SU-DHL-6 (cell line): ENCODE data around the gene UBE2Q2.

Experiments used
- H2AFZ ChIP-seq: fragments of 200-600 bp; sonication (generic); 2 replicates; pipeline ENCODE4 v1.6.1; 2014; ENCODE audit warnings: low read depth, mild to moderate bottlenecking, moderate library complexity, mixed read lengths, antibody characterized with exemption, low read length; ENCODE audit not compliant: severe bottlenecking
- H3F3A ChIP-seq: fragments of 200-600 bp; shearing (Covaris generic); 2 replicates; pipeline ENCODE4 v1.6.0; 2016; ENCODE audit warnings: antibody characterized with exemption, mild to moderate bottlenecking; ENCODE audit not compliant: insufficient read depth
- H3K27ac ChIP-seq: fragments of 200-600 bp; sonication (generic); 2 replicates; pipeline ENCODE4 v1.5.1; 2016; ENCODE audit warnings: low read depth, mild to moderate bottlenecking, low read length, moderate library complexity, mixed read lengths
- H3K27me3 ChIP-seq: fragments of 200-600 bp; sonication (generic), shearing (Covaris generic); 2 replicates; pipeline ENCODE4 v1.6.0; 2014; ENCODE audit warnings: mild to moderate bottlenecking, low read length
- H3K36me3 ChIP-seq: fragments of 200-600 bp; sonication (generic); 2 replicates; pipeline ENCODE4 v1.6.1; 2014; ENCODE audit warnings: mild to moderate bottlenecking, low read length, mixed read lengths
- H3K4me2 ChIP-seq: fragments of 300-600, 200-600 bp; shearing (Covaris generic), sonication (generic); 2 replicates; pipeline ENCODE4 v1.6.0; 2014; ENCODE audit warnings: low read length, low read depth, mild to moderate bottlenecking; ENCODE audit not compliant: poor library complexity, severe bottlenecking
- H3K4me3 ChIP-seq: fragments of 200-600 bp; sonication (generic); 2 replicates; pipeline ENCODE4 v1.5.1; 2014; ENCODE audit warnings: antibody characterized with exemption, low read length, mild to moderate bottlenecking, mixed read lengths; ENCODE audit not compliant: insufficient read depth, poor library complexity, severe bottlenecking
- H3K79me2 ChIP-seq: fragments of 200-600 bp; sonication (generic); 2 replicates; pipeline ENCODE4 v1.6.1; 2014; ENCODE audit warnings: mild to moderate bottlenecking, low read length, moderate library complexity; ENCODE audit not compliant: insufficient read depth
- H3K9ac ChIP-seq: fragments of 200-600 bp; sonication (generic); 2 replicates; pipeline ENCODE4 v1.7.0; 2014; ENCODE audit warnings: mild to moderate bottlenecking, low read length
- H3K9me2 ChIP-seq: fragments of 200-600 bp; sonication (generic); replicated peaks from 2 replicates; pipeline ENCODE4 v1.6.1; 2014; ENCODE audit warnings: low read length; ENCODE audit not compliant: insufficient read depth
- H3K9me3 ChIP-seq: fragments of 200-600 bp; sonication (generic); 2 replicates; pipeline ENCODE4 v1.6.1; 2014; ENCODE audit warnings: low read length, mixed read lengths; ENCODE audit not compliant: insufficient read depth
- H4K20me1 ChIP-seq: fragments of 200-600 bp; sonication (generic); 2 replicates; pipeline ENCODE4 v1.6.1; 2014; ENCODE audit warnings: low read depth, mild to moderate bottlenecking, antibody characterized with exemption, low read length, moderate library complexity, mixed read lengths
- CTCF ChIP-seq: fragments of 200-600 bp; sonication (generic); IDR thresholded peaks from one replicate; pipeline ENCODE4 v1.5.1; 2017; ENCODE audit warnings: antibody characterized with exemption, mild to moderate bottlenecking, low read length, moderate library complexity; ENCODE audit not compliant: insufficient read depth, poor library complexity, severe bottlenecking
- EZH2phosphoT487 ChIP-seq: fragments of 200-600 bp; sonication (generic), shearing (Covaris generic); conservative IDR thresholded peaks from 2 replicates; pipeline ENCODE4 v1.6.1; 2018; ENCODE audit warnings: mild to moderate bottlenecking, antibody characterized with exemption, low read length, moderate library complexity, mixed read lengths

UBE2Q2 gene

GRCh38 chr15:75840659-75841058, 2.6 kb upstream of the UBE2Q2 start:
- H3K79me2 ChIP-seq = peaks cover 18% of the 10 kb centered on the region
- no peak overlapping the region for H3K9ac ChIP-seq
- H3K27ac ChIP-seq = no peak overlapping the region
- H3K9me2 ChIP-seq = no peaks in the 10 kb centered on the region
- no peak overlapping the region for H3K4me2 ChIP-seq
- H3K4me3 ChIP-seq = no peak overlapping the region
- peaks cover 16% of the 10 kb centered on the region; the same call in 1 of the 2 replicates for H3F3A ChIP-seq
- TF ChIP-seq CTCF = no peak
- TF ChIP-seq EZH2phosphoT487 = no peak
- no peak overlapping the region for H2AFZ ChIP-seq
- H3K9me3 ChIP-seq = no peaks in the 10 kb centered on the region
- H3K36me3 ChIP-seq = no peaks in the 10 kb centered on the region
- H3K27me3 ChIP-seq = no peaks in the 10 kb centered on the region
- peaks cover 11% of the 10 kb centered on the region; the same call in 1 of the 2 replicates for H4K20me1 ChIP-seq

- Histone ChIP-seq H3K36me3 (no peaks in the 10 kb centered on the region), H3K9ac (no peak overlapping the region), H2AFZ (no peak overlapping the region), H3K27ac (no peak overlapping the region), H3K27me3 (no peaks in the 10 kb centered on the region), H3K9me3 (no peaks in the 10 kb centered on the region), H3K4me2 (no peak overlapping the region), H3K79me2 (peaks cover 20% of the 10 kb centered on the region), H4K20me1 (peaks cover 11% of the 10 kb centered on the region; the same call in 1 of the 2 replicates), H3K4me3 (no peak overlapping the region), H3K9me2 (no peaks in the 10 kb centered on the region), H3F3A (peaks cover 16% of the 10 kb centered on the region; the same call in 1 of the 2 replicates)
- TF ChIP-seq EZH2phosphoT487 (no peak), CTCF (no peak)
Observed at GRCh38 chr15:75841626-75842025, 1.6 kb upstream of the UBE2Q2 start.

GRCh38 chr15:75843678-75844581, 683 bp downstream of the UBE2Q2 start:
- H3K79me2 ChIP-seq = peaks cover 36% of the 10 kb centered on the region
- H4K20me1 ChIP-seq = peaks cover 17% of the 10 kb centered on the region; the same call in 1 of the 2 replicates
- H3K9ac ChIP-seq = peak overlapping the region; percentile 94
- H3K9me3 ChIP-seq = no peaks in the 10 kb centered on the region
- TF ChIP-seq CTCF = no peak
- TF ChIP-seq EZH2phosphoT487 = no peak
- H3K36me3 ChIP-seq = no peaks in the 10 kb centered on the region
- H3F3A ChIP-seq = peaks cover 16% of the 10 kb centered on the region; the same call in 1 of the 2 replicates
- peak overlapping the region; percentile 89 for H3K4me3 ChIP-seq
- peak overlapping the region; percentile 85 for H2AFZ ChIP-seq
- H3K27me3 ChIP-seq = no peaks in the 10 kb centered on the region
- no peaks in the 10 kb centered on the region for H3K9me2 ChIP-seq
- H3K27ac ChIP-seq = peak overlapping the region; percentile 56
- peak overlapping the region; percentile 93 for H3K4me2 ChIP-seq
